GM12864 (cell line): ENCODE data around the gene DYNC1I1.

ENCODE experiments used
- DNase-seq: peaks from one replicate; pipeline ENCODE4 v3.0.0-alpha.2; 2011; ENCODE audit warnings: low read depth
- H3K4me3 ChIP-seq: 2 replicates; pipeline ENCODE4 v1.5.1; 2011; ENCODE audit warnings: mild to moderate bottlenecking, low read depth, low read length, control low read depth
- TF ChIP-seq, protein P1 (sequence below): IDR thresholded peaks from 2 replicates; pipeline ENCODE4 v1.5.1; 2011; ENCODE audit warnings: low read depth, mild to moderate bottlenecking, moderate library complexity, low read length, control low read depth, inconsistent platforms; ENCODE audit errors: missing control alignments

DYNC1I1 gene

DNA sequence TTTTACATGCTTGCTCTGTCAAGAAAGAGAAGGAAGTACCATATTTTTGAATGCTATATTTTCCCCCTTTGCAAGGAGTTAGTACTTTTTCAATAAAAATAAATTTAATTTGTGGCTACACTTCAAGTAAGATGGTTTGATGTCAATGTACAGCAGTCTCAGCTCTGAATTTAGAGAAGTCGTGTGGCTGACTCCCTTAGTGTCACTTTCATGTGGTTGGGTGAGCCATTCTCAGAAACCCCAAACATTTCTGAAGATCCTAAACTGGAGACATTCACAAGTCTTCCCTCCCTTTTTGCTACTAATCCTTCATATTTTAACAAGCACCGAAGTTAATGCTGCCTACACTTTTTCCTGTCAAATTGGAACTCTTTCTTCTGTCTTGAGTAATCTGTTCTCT lies 244.4 kb downstream of the DYNC1I1 start:
- DNase-seq = no peak
- TF ChIP-seq, protein P1, sequence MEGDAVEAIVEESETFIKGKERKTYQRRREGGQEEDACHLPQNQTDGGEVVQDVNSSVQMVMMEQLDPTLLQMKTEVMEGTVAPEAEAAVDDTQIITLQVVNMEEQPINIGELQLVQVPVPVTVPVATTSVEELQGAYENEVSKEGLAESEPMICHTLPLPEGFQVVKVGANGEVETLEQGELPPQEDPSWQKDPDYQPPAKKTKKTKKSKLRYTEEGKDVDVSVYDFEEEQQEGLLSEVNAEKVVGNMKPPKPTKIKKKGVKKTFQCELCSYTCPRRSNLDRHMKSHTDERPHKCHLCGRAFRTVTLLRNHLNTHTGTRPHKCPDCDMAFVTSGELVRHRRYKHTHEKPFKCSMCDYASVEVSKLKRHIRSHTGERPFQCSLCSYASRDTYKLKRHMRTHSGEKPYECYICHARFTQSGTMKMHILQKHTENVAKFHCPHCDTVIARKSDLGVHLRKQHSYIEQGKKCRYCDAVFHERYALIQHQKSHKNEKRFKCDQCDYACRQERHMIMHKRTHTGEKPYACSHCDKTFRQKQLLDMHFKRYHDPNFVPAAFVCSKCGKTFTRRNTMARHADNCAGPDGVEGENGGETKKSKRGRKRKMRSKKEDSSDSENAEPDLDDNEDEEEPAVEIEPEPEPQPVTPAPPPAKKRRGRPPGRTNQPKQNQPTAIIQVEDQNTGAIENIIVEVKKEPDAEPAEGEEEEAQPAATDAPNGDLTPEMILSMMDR = no peak
- no peak overlapping the region for H3K4me3 ChIP-seq

DNA sequence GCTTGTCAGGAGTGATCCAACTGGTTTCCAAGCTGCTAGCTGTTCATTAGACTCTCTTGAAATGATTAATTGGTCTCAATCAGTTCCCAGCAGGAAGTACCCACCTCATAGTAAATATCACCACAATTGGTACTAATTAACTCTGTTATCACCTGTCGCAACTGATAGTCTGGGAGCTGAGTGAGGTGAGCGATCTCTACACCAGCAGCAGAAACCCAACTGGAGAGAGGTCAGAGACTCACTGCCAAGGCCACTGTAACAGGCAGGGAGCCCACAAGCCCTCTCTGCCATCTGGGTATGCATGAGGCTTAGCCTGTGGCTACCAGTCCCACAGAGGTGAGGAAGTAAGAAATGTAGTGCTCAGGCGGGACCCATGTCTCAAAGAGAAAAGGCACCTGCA lies 245.5 kb downstream of the DYNC1I1 start:
- no peak overlapping the region for H3K4me3 ChIP-seq
- no peak for DNase-seq
- TF ChIP-seq, protein P1 = no peak

DNA sequence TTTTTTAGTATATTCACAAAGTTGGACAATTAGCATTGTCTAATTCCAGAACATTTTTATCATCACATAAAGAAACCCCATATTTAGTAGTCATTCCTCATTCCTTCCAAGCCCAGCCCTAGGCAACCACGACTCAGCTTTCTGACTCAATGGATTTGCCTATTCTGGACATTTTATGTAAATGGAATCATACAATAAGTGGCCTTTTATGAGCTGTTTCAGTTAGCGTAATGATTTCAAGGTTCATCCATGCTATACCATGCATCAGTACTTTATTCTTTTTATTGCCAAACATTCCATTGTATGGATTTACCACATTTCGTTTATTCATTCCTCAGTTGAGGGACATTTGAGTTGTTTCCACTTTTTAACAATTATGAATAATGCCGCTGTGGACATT lies 249.2 kb downstream of the DYNC1I1 start:
- no peak for DNase-seq
- TF ChIP-seq, protein P1 = no peak
- no peak overlapping the region for H3K4me3 ChIP-seq

DNA sequence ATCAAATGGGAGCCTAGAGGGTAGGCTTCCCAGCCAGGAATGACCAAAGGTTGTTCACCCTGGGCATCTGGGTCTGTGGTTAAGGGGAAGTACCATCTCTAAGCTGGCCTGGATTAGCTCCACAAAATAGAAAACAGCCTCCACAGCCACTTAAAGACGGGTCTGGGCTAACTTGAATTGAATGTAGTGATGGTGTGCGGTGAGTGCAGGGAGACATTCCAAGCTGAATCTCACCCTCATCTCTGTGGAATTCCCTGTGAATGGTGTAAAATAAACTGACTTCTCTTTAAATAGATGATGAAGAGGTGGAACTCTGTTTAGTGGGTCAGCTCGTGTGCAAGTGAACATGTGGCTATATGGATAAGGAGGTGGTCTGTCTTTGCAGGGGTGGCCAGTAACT lies 251.0 kb downstream of the DYNC1I1 start:
- no peak overlapping the region for H3K4me3 ChIP-seq
- no peak for DNase-seq
- TF ChIP-seq, protein P1 = no peak

DNA sequence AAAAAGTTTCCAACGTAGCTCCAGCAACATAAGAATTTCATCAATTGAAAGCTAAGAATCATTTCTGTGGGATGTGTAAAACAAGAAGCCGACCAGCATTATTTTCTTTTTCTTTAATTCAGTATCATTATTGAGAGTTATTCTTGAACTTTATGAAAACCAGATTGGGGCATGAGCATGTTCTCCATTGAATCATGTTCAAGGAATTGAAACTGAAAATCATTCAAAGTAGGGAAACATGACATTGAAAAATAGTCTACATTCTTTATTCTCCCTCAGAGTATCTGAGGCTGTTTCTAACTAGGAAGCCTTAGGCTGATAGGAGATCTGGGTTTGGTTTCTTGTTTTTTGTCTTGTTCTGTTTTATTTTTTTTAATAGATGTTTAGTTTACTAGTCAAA lies 253.7 kb downstream of the DYNC1I1 start:
- DNase-seq = no peak
- H3K4me3 ChIP-seq = no peak overlapping the region
- TF ChIP-seq, protein P1 = no peak

DNA sequence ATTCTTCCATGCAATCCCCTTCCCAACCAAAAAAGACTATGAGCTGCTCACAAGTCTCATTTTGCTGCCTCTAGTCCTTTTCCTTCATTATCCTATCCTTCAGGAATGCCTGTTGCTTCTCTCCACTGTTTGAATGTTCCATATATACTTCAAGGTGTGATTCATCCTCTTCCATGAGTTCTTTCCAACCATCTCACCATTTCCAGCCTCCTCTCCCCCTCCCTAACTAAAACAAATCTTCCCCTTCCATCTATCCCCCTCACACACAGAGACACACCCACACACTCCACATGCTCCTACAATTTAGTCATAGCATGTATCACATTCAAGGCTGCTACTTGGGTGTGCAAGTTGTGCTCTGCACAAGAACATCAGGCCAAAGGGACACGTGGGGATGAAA lies 254.3 kb downstream of the DYNC1I1 start:
- H3K4me3 ChIP-seq = no peak overlapping the region
- TF ChIP-seq, protein P1 = no peak
- DNase-seq = no peak

DNA sequence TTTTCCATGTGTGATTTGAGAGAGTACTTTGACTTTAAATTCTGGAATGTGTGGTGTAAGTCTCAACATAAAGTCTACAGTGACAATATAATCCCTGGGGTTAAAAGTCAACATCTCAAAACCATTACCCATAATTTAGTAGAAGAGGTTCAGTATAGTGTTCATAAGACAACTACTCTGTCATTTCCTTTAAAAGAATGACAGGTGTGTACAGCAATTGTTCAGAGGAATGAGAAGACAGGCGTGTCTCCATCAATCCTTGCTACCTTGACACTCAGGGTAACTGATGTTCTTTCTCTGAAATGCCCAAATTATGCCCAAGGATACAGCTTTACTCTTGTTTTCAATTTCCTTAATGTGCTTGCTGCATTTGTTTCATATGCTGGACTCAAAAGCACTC lies 256.4 kb downstream of the DYNC1I1 start:
- TF ChIP-seq, protein P1 = no peak
- no peak for DNase-seq
- no peak overlapping the region for H3K4me3 ChIP-seq
